ENCODE results near the gene MYCBP.

The MYCBP gene

DNA sequence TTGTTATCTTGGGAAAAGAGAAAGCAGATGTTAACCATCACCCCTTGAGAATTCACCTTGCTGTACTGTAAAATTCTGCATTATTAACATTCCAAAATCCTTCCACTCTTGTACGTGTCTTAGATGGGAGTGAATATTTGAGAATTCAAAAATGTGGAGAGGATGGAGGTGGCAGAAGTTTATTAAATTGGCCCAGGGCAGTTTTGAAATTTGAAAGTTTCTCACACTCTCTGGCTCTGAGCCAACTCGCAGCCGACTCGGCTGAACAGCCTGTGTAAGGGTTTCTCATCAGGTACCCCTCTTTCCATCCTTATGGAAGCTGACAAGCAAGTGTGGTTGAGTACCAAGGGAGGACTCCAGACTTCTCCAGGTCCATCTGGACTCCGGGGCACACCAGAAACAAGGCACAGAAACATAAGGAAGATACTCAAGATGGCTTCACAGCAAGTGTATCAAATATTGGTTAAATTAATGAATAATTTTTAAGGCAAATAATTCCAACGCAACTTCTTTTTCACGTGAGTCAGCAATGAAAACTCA is 58.6 kb downstream of the MYCBP start:
- DNase-seq (ENCODE audit: low spot score), result no peak
- no peak for TF ChIP-seq CTCF (IDR thresholded peaks at IDR 0.05; ENCODE audit: extremely low read depth, missing control alignments)

- TF ChIP-seq CTCF (IDR thresholded peaks at IDR 0.05; ENCODE audit: extremely low read depth, missing control alignments), result no peak
- no peak for DNase-seq (ENCODE audit: low spot score)
Observed at GRCh38 chr1:38812981-38813380, 60.2 kb downstream of the MYCBP start.

Measured in GM20000 (cell line).